NCI-H2196 treated with DMSO at 0.1 percent for 48 hours (cell line): Measurements from ENCODE around the gene KLHL33.

Experiments used
- DNase-seq: peaks from one replicate; lab custom pipeline; 2025; ENCODE audit not compliant: unreplicated experiment; lab: John Stamatoyannopoulos, UW

Gene KLHL33

GRCh38 chr14:20380681-20381080, 55.3 kb downstream of the KLHL33 start:
- no peak for DNase-seq

- no peak for DNase-seq
Measured at GRCh38 chr14:20379743-20380142, 56.2 kb downstream of the KLHL33 start.

GRCh38 chr14:20377171-20377570, 58.8 kb downstream of the KLHL33 start:
- DNase-seq, result no peak

- DNase-seq, result no peak
Measured at GRCh38 chr14:20376071-20376588, 59.8 kb downstream of the KLHL33 start.
